Erythroblast (primary cell): ENCODE measurements around the gene COMMD10.

Experiments
- DNase-seq, 2 experiments: peaks; one replicate each; lab custom pipeline; 2025; lab: John Stamatoyannopoulos, UW
- GATA1 ChIP-seq: IDR thresholded peaks from 2 replicates; pipeline ENCODE4 v1.6.1; 2011; ENCODE audit warnings: low read depth, mild to moderate bottlenecking, control low read depth, low read length, moderate library complexity
- POLR2A ChIP-seq: IDR thresholded peaks from 2 replicates; pipeline ENCODE4 v1.6.1; 2011; ENCODE audit warnings: mild to moderate bottlenecking, low read length

Gene COMMD10

GRCh38 chr5:116212225-116212624 is 127.4 kb downstream of the COMMD10 start:
- no peak for TF ChIP-seq GATA1
- TF ChIP-seq POLR2A: no peak
- no peak for DNase-seq

- DNase-seq: no peak
- TF ChIP-seq GATA1 (no peak), POLR2A (no peak)
These were observed 131.4 kb downstream of the COMMD10 start for GRCh38 chr5:116216246-116216645.

GRCh38 chr5:116225281-116225922 is 140.6 kb downstream of the COMMD10 start:
- DNase-seq: no peak
- no peak for TF ChIP-seq POLR2A
- no peak for TF ChIP-seq GATA1

- TF ChIP-seq POLR2A (no peak), GATA1 (no peak)
- no peak for DNase-seq
These were observed 144.4 kb downstream of the COMMD10 start for GRCh38 chr5:116229131-116229689.

GRCh38 chr5:116231288-116231687 is 146.5 kb downstream of the COMMD10 start:
- DNase-seq: no peak
- no peak for TF ChIP-seq POLR2A
- no peak for TF ChIP-seq GATA1

GRCh38 chr5:116234681-116235080 is 149.9 kb downstream of the COMMD10 start:
- TF ChIP-seq GATA1 (no peak), POLR2A (no peak)
- no peak for DNase-seq

- TF ChIP-seq POLR2A (no peak), GATA1 (no peak)
- DNase-seq: peak; percentile 8
These were observed 153.2 kb downstream of the COMMD10 start for GRCh38 chr5:116237917-116238500.

- TF ChIP-seq POLR2A (no peak), GATA1 (no peak)
- no peak for DNase-seq
These were observed 157.5 kb downstream of the COMMD10 start for GRCh38 chr5:116242343-116242742.

- TF ChIP-seq GATA1 (no peak), POLR2A (no peak)
- DNase-seq: no peak
These were observed 163.6 kb downstream of the COMMD10 start for GRCh38 chr5:116248432-116248831.

- DNase-seq: no peak
- TF ChIP-seq GATA1 (no peak), POLR2A (no peak)
These were observed 164.8 kb downstream of the COMMD10 start for GRCh38 chr5:116249648-116250047.

- DNase-seq: no peak
- TF ChIP-seq POLR2A (no peak), GATA1 (no peak)
These were observed 171.9 kb downstream of the COMMD10 start for GRCh38 chr5:116256717-116257116.

- DNase-seq: no peak
- TF ChIP-seq POLR2A (no peak), GATA1 (no peak)
These were observed 180.6 kb downstream of the COMMD10 start for GRCh38 chr5:116265471-116265870.

GRCh38 chr5:116271446-116272025 is 186.7 kb downstream of the COMMD10 start:
- TF ChIP-seq POLR2A (no peak), GATA1 (no peak)
- no peak for DNase-seq

- DNase-seq: no peak
- TF ChIP-seq GATA1: no peak
- TF ChIP-seq POLR2A: no peak
These were observed 187.6 kb downstream of the COMMD10 start for GRCh38 chr5:116272281-116272941.
